Heart right ventricle (tissue), 16 donors: ENCODE data around the gene ACSM2A. TPM values are rescaled to one million over a fixed set of nuclear protein-coding genes. Genes with fewer than 3 reads are reported as not detected.
"Not testable (repeated sequence)": the region's sequence is repeated elsewhere in the genome, so short reads cannot be mapped to it uniquely, and the experiment has no call there.

Source experiments
- ATAC-seq, 8 donors: fragments of 200-7000 bp; cut with Tn5 transposase; one replicate each; pipeline ENCODE4 v1.9.1; 2020; ENCODE audit warnings: mild to moderate bottlenecking in 8 of 8, moderate library complexity in 8 of 8, moderate number of reproducible peaks in 1 of 8
- DNase-seq, 2 donors: peaks; one replicate each; pipeline ENCODE4 v3.0.0-alpha.2; 2020
- H3K27ac ChIP-seq, 10 donors: fragments of 200-600 bp; sonication (generic) in 2 of 10; one replicate each; pipeline versions ENCODE4 v1.5.0 to v1.8.0; 2020 to 2022; ENCODE audit warnings: mild to moderate bottlenecking in 3 of 10
- H3K27me3 ChIP-seq, 7 donors: fragments of 200-600 bp; one replicate each; pipeline ENCODE4 v1.8.0; 2021 to 2022; ENCODE audit warnings: mild to moderate bottlenecking in 2 of 7
- H3K36me3 ChIP-seq, 9 donors: fragments of 200-600 bp; sonication (generic) in 1 of 9; one replicate each; pipeline versions ENCODE4 v1.5.0 to v1.8.0; 2020 to 2022; ENCODE audit warnings: mild to moderate bottlenecking in 2 of 9
- H3K4me1 ChIP-seq, 9 donors: fragments of 200-600 bp; sonication (generic) in 1 of 9; one replicate each; pipeline versions ENCODE4 v1.5.0 to v1.8.0; 2020 to 2022; ENCODE audit warnings: mild to moderate bottlenecking in 4 of 9
- H3K4me3 ChIP-seq, 10 donors: fragments of 200-600 bp; sonication (generic) in 2 of 10; one replicate each; pipeline versions ENCODE4 v1.5.0 to v1.8.0; 2020 to 2022; ENCODE audit warnings: mild to moderate bottlenecking in 7 of 10, moderate library complexity in 2 of 10
- H3K9me3 ChIP-seq, 11 donors: fragments of 200-600 bp in 10 of 11; sonication (generic) in 2 of 11; one replicate each; pipeline versions ENCODE4 v1.5.0 to v1.8.0; 2013 to 2022; ENCODE audit warnings: mild to moderate bottlenecking in 2 of 11, control low read depth in 1 of 11, moderate library complexity in 1 of 11
- WGBS, 2 donors: extraction: QIAGEN DNeasy Blood & Tissue Kit; methylation state at CpG; one replicate each; pipeline ENCODE4 v1.1.7; 2013; ENCODE audit warnings: inconsistent platforms in 1 of 2; 5-methylcytosine and 5-hydroxymethylcytosine counted together
- intact Hi-C, 10 donors: fragments of 100-400 bp; cut with DNase I; formaldehyde crosslinking; loops; one replicate each; pipeline versions ENCODE4 v1.11.1 to v1.14.2; 2022
- polyA plus RNA-seq, 2 donors: library from polyadenylated mRNA; stranded (reverse); fragments of 200-250 nt; gene quantifications; one replicate each; pipeline ENCODE4 v1.2.3, GENCODE V29; 2013
- total RNA-seq, 10 donors: library from RNA; stranded (reverse); fragmentation: NEBNext Ultra II Directional in 3 of 10; extraction: Animal tissue kit (Norgen Biotek cat#: 25700) in 3 of 10; gene quantifications; one replicate each; pipeline versions ENCODE4 v1.2.1 to v1.2.4, GENCODE V29; 2021 to 2023
- TF ChIP-seq, protein P1 (sequence below), 9 donors: fragments of 200-600 bp; sonication (generic) in 2 of 9; IDR thresholded peaks; one replicate each; pipeline versions ENCODE4 v1.5.0 to v1.8.0; 2021 to 2022; ENCODE audit warnings: antibody characterized with exemption in 9 of 9, mild to moderate bottlenecking in 5 of 9, moderate library complexity in 1 of 9
- donor health status: Arrhythmogenic right ventricular cardiomyopathy.
- donor health status: ischemic (EF 13 %, LVEDD 7.1; RV severe dilation, severe dysfunction).
- donor health status: healthy with polysubstance abuse.
- donor health status: DM: no; HTN: yes; CAD: no.
- donor health status: DM: no; HTN: no; CAD: no.
- donor health status: ischemic (EF 25% LVEDD 6.9; RV normal size, moderate dysfunction).
- donor health status: ischemic (EF 25% LVEDD 5.7; RV mildly dilated, moderate dysfunction).
- donor health status: healthy.
- donor health status: DM: yes; HTN: yes; CAD: no.
- donor health status: Ischemic cardiomyopathy.
- donor health status: ischemic (EF 35%, LVEDD 5.7; RV mildly dilated, moderate dysfunction).
- donor health status: nonischemic (EF 11% LVEDD 7.7; RV severe dilation, severe dysfunction).
- donor health status: DM: yes; HTN: yes; CAD: no.
- donor health status: PGD.
- donor health status: ischemic (EF 29% LVEDD 5.4; RV normal size, mild dysfunction).
- donor health status: nonischemic (EF 23%, LVEDD 6.1; RV moderate dilation, normal function).

The ACSM2A gene
- total and polyA plus RNA-seq, 12 donors = not detected

DNA sequence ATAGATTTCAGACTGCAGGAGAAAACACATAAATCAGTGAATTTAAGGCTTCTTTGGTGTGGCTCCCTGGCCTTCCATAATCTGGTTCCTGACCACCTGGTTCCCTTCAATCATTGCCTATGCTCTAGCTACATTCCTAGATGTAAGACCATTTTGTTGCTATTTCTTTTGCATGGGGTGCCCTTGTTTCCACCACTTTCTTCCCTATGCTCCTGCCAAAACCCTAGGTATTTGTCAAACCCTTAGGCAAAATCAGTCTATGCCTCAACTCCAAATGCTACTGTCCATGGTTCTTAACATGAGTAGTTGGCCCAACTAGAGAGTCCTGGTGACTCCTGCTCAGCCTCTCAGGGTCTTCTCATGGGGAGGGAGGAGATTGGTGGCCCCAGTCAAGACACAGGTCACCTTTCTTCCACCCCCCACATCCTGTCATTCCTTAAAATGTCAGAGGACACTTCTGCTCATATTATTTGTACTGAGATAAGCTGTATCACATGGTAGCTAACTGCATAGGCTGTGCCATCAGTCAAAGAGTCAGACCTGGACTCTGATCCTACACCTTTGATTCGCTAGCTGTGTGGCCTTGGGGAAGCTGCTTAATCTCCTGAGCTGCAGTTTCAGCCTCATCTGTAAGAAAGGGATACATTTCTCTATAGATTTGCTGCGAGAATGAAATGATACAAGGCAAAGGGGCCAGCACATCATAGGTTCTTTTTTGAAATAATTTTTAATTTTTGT, 27.0 kb upstream of the ACSM2A start:
- Histone ChIP-seq H3K4me3 (no peak overlapping the region), H3K9me3 (no peaks in the 10 kb centered on the region), H3K36me3 (no peaks in the 10 kb centered on the region), H3K4me1 (no peaks in the 10 kb centered on the region), H3K27ac (no peak overlapping the region), H3K27me3 (no peaks in the 10 kb centered on the region)
- no peak for DNase-seq
- TF ChIP-seq, protein P1, sequence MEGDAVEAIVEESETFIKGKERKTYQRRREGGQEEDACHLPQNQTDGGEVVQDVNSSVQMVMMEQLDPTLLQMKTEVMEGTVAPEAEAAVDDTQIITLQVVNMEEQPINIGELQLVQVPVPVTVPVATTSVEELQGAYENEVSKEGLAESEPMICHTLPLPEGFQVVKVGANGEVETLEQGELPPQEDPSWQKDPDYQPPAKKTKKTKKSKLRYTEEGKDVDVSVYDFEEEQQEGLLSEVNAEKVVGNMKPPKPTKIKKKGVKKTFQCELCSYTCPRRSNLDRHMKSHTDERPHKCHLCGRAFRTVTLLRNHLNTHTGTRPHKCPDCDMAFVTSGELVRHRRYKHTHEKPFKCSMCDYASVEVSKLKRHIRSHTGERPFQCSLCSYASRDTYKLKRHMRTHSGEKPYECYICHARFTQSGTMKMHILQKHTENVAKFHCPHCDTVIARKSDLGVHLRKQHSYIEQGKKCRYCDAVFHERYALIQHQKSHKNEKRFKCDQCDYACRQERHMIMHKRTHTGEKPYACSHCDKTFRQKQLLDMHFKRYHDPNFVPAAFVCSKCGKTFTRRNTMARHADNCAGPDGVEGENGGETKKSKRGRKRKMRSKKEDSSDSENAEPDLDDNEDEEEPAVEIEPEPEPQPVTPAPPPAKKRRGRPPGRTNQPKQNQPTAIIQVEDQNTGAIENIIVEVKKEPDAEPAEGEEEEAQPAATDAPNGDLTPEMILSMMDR (IDR thresholded peaks at IDR 0.05) = no peak
- ATAC-seq = no peak
- 80 to 87% methylated on average over 2 of the region's 2 CpGs for WGBS, 2 donors
- intact Hi-C loops = no loop called here

DNA sequence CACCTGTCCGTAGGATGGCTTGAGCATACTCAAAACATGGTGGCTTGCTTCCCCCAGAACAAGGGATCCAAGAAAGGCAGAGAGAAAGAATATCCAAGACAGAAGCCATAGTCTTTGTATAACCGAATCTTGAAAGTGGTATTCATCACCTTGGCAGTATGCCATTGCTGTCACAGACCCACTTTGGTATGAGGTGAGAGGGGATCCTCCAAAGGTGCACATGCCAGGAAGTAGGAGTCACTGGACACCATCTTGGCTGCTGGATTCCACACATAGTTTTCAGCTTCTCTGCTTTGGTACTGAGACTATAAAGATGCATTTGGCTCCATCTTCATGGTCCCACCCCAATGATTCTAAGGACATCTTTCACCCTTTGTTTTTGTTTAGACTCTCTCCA, 23.9 kb upstream of the ACSM2A start:
- H3K27ac ChIP-seq, ATAC-seq, H3K4me1 ChIP-seq, H3K36me3 ChIP-seq, DNase-seq, intact Hi-C loops, H3K27me3 ChIP-seq, H3K9me3 ChIP-seq, H3K4me3 ChIP-seq: not testable (repeated sequence)
- WGBS, 2 donors = 57 to 61% methylated on average over 2 of the region's 2 CpGs

DNA sequence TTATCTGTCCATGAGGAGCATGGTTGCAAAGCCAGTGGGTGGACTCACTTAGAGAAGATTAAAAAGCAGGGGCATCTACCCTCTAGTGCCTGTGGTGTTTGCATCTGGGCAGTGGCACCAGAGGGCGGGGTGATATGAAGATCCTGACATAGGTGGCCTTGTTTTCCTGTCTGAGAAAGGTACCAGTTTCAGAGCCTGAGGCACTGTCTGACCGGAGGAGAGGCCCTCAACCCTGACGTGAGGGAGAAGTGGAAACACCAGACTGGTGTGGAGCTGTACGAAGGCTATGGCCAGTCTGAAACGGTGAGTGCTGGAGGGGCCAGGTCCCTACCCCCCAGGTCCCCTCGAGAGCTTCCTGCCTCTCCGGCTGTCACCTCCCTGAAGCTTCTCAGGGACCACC, 21.8 kb upstream of the ACSM2A start:
- ATAC-seq, DNase-seq, H3K4me3 ChIP-seq, H3K9me3 ChIP-seq, H3K27ac ChIP-seq, H3K36me3 ChIP-seq, H3K27me3 ChIP-seq, intact Hi-C loops, H3K4me1 ChIP-seq: not testable (repeated sequence)
- WGBS, 2 donors = 68 to 71% methylated on average over 7 of the region's 7 CpGs

DNA sequence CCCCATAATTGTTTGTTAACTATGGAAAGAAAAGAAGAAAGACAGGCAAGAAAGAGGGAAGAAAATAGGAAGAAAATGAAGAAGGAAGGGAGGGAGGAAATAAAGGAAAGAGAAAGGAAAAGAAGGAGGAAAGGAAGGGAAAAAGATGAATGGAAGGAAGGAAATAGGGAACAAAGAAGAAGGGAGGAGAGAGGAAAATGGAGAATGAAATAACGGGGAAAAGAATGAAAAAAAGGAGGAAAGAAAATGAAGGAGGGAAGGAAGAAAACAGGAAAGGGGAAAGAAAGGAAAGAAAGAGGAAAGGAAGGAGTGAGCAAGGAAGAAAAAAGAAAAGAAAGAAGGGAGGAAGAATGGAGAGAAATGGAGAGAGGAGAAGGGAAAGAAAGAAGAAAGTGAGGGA, 20.8 kb upstream of the ACSM2A start:
- not testable (repeated sequence) for H3K4me3 ChIP-seq, H3K36me3 ChIP-seq, H3K27ac ChIP-seq, H3K27me3 ChIP-seq, H3K4me1 ChIP-seq, ATAC-seq, DNase-seq, H3K9me3 ChIP-seq
- intact Hi-C loops = loop anchor here in 1 of 10 donors (10.0 kb wide), 1 partner anchor 154 kb away; no protein-coding TSS in a partner anchor
- WGBS, 2 donors = 68 to 82% methylated on average over 1 of the region's 1 CpG

DNA sequence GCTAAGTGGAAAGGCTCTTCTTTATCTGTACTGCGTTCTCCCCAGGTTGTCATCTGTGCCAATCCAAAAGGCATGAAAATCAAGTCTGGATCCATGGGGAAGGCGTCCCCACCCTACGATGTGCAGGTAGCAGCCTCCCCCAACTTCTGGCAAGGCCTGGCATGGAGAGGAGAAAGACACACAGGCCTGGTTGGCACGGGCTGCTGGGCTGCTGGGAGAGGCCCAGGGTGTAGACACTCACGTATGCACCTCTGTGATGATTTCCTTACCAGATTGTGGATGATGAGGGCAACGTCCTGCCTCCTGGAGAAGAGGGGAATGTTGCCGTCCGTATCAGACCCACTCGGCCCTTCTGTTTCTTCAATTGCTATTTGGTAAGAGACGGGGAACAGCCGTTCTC, 20.4 kb upstream of the ACSM2A start:
- H3K4me3 ChIP-seq = no peak overlapping the region
- H3K9me3 ChIP-seq = no peaks in the 10 kb centered on the region
- no peaks in the 10 kb centered on the region for H3K4me1 ChIP-seq
- no peaks in the 10 kb centered on the region for H3K36me3 ChIP-seq
- no peaks in the 10 kb centered on the region for H3K27me3 ChIP-seq
- intact Hi-C loops = loop anchor here in 1 of 10 donors (10.0 kb wide), 1 partner anchor 154 kb away; no protein-coding TSS in a partner anchor
- 76 to 79% methylated on average over 11 of the region's 11 CpGs for WGBS, 2 donors
- ATAC-seq = no peak
- TF ChIP-seq, protein P1 (IDR thresholded peaks at IDR 0.05) = no peak
- H3K27ac ChIP-seq = no peak overlapping the region
- no peak for DNase-seq

DNA sequence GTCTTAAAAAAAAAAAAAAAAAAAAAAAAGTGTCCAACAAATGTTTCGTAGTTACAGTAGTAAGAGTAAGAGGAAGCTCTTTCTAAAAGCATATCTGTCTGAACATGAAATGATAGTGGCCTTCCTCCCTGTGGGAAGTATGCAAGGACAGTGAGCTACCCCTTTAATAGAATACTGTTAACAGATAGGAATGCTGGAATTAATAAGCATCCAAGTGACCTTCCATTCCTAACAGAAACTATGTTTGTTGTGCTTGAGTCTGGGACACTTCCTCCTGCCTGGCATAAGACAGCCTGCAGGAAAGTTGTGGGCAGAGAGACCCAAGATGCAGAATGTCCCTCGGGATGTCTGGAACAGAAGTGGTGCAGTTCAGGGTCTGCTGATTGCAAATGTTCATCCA, 12.4 kb upstream of the ACSM2A start:
- not testable (repeated sequence) for H3K36me3 ChIP-seq, H3K27me3 ChIP-seq, H3K27ac ChIP-seq, H3K4me3 ChIP-seq, DNase-seq, H3K9me3 ChIP-seq
- H3K4me1 ChIP-seq = peaks cover 0 to 11% (median 0%) of the 10 kb centered on the region in 9 donors
- peak in 1 of 8 donors; percentile 21 for ATAC-seq
- 80 to 89% methylated on average over 1 of the region's 2 CpGs for WGBS, 2 donors
- intact Hi-C loops = loop anchor here in 1 of 10 donors (10.0 kb wide), 1 partner anchor 146 kb away; no protein-coding TSS in a partner anchor

DNA sequence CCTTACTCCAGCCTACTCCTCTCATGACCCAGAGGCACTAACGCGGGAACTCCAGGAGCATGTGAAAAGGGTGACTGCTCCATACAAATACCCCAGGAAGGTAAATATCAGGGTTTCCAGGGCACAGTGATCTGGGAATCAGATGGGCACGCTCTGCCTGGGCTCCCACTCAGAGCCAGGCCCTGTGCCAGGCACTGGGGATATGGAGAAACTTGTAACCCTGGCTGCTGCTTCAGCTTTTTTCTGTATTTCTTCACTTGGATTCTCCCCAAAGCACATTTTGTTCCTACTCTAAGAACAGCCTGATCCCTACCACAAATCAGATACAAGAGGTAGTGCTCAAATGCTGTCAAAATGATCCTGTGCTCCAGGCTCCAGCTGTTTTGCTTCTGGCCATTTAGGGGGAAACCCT, 11.5 kb upstream of the ACSM2A start:
- not testable (repeated sequence) for H3K9me3 ChIP-seq, H3K36me3 ChIP-seq, H3K27me3 ChIP-seq, DNase-seq, H3K4me3 ChIP-seq
- Histone ChIP-seq H3K27ac (peak overlapping the region in 2 of 10 donors; percentile 22 to 30), H3K4me1 (peaks cover 0 to 11% (median 0%) of the 10 kb centered on the region in 9 donors)
- WGBS, 2 donors = 30 to 36% methylated on average over 3 of the region's 3 CpGs
- ATAC-seq = peak; percentile 47 to 91 (median 77)
- intact Hi-C loops = loop anchor here in 1 of 10 donors (10.0 kb wide), 1 partner anchor 145 kb away; no protein-coding TSS in a partner anchor

DNA sequence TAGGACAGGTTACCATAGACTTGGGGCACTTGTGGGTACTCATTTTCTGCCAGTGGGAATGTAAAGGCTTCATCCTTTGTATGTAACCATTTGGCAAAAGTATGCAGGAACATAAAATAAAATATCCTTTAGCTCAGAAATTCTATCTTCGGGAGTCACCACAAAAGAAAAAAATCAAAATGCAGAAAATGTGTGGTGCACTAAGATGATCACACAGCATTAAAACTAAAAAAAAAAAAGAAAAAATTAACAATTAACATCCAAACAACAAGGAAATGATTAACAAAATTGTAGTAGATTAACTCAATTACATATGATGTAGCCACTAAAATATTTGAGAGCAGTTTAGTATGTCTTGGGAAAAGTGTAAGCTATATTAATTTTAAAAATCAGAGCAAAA, 10.6 kb upstream of the ACSM2A start:
- H3K27ac ChIP-seq, H3K9me3 ChIP-seq, H3K36me3 ChIP-seq, H3K4me3 ChIP-seq, DNase-seq, H3K27me3 ChIP-seq, ATAC-seq, intact Hi-C loops: not testable (repeated sequence)
- WGBS, 2 donors = 76 to 79% methylated on average over 1 of the region's 1 CpG
- peaks cover 0 to 11% (median 0%) of the 10 kb centered on the region in 9 donors for H3K4me1 ChIP-seq
